ENCODE data around the gene DRAXIN.

DNA sequence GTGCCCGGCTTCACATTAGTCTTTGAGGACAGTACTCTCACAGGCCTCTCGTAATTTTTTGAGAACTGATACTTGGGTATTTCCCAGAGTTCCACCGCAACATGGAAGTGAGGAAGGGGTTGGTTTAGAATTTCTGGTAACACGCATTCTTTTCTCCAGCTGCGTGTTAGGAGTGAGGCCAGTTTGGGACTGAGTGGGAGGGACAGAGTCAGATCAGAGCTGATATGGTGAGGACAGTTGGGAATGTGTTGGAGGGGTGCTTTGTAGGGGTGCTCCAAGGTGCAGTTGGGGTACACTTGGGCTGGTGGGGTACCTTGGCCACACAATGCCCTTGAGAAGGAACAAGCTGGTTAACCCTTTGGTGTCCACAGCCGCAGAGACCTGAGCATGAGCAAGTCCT lies 20.8 kb upstream of the DRAXIN start:
- TF ChIP-seq, protein P1, sequence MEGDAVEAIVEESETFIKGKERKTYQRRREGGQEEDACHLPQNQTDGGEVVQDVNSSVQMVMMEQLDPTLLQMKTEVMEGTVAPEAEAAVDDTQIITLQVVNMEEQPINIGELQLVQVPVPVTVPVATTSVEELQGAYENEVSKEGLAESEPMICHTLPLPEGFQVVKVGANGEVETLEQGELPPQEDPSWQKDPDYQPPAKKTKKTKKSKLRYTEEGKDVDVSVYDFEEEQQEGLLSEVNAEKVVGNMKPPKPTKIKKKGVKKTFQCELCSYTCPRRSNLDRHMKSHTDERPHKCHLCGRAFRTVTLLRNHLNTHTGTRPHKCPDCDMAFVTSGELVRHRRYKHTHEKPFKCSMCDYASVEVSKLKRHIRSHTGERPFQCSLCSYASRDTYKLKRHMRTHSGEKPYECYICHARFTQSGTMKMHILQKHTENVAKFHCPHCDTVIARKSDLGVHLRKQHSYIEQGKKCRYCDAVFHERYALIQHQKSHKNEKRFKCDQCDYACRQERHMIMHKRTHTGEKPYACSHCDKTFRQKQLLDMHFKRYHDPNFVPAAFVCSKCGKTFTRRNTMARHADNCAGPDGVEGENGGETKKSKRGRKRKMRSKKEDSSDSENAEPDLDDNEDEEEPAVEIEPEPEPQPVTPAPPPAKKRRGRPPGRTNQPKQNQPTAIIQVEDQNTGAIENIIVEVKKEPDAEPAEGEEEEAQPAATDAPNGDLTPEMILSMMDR (IDR thresholded peaks at IDR 0.05; ENCODE audit: borderline replicate concordance, extremely low read depth, low read length, poor library complexity, severe bottlenecking), result no peak
- TF ChIP-seq EZH2 (IDR thresholded peaks at IDR 0.05; ENCODE audit: borderline replicate concordance, low read depth, low read length, severe bottlenecking), result no peak
